A549 (cell line): ENCODE measurements around the gene C1orf105. TPM values are rescaled to one million over a fixed set of nuclear protein-coding genes. Genes with fewer than 3 reads are reported as not detected.

Experiments used
- ATAC-seq, 2 experiments: fragments of 200-7000 bp in 1 of 2; fragments of >200 bp in 1 of 2; cut with Nextera tagmentation in 1 of 2; cut with Tn5 transposase in 1 of 2; 3 replicates each; pipeline versions ENCODE4 v1.8.0 to v1.9.1; 2018 to 2020; ENCODE audit warnings: mild to moderate bottlenecking in 1 of 2, moderate library complexity in 1 of 2
- CTCF ChIA-PET: fragments of 300-600 bp; sonication (Branson Sonifier 250); formaldehyde crosslinking; extraction: SDS; loops from one replicate; lab custom pipeline; 2021; ENCODE audit warnings: antibody characterized with exemption, inconsistent platforms; lab: Yijun Ruan, JAX
- POLR2A ChIA-PET: fragments of 350-600 bp; formaldehyde crosslinking; extraction: SDS; loops from one replicate; lab custom pipeline; 2021; ENCODE audit warnings: antibody characterized with exemption, inconsistent platforms; lab: Yijun Ruan, JAX
- DNase-seq, 2 experiments: peaks; one replicate each; pipeline versions ENCODE4 v3.0.0 to v3.0.0-alpha.2; 2011 to 2016; ENCODE audit warnings: low read depth in 1 of 2, low spot score in 1 of 2
- FAIRE-seq: peaks from 2 replicates; lab custom pipeline; 2011; peaks lifted over from hg19 to GRCh38; lab: Jason Lieb, UNC
- H3K27ac ChIP-seq, 2 experiments: fragments of >200 bp; sonication (Bioruptor Twin); formaldehyde crosslinking; 3 replicates each; pipeline ENCODE4 v1.5.1; 2016 to 2017
- H3K4me1 ChIP-seq: fragments of >200 bp; sonication (Bioruptor Twin); formaldehyde crosslinking; 3 replicates; pipeline ENCODE4 v1.6.1; 2016
- H3K4me2 ChIP-seq: fragments of >200 bp; sonication (Bioruptor Twin); formaldehyde crosslinking; 3 replicates; pipeline ENCODE4 v1.6.1; 2016
- H3K4me3 ChIP-seq: fragments of >200 bp; sonication (Bioruptor Twin); formaldehyde crosslinking; 3 replicates; pipeline ENCODE4 v1.5.1; 2016
- H3K9me3 ChIP-seq: fragments of >200 bp; sonication (Bioruptor Twin); formaldehyde crosslinking; 3 replicates; pipeline ENCODE4 v1.6.1; 2016
- CBX2 ChIP-seq: fragments of 200-600 bp; sonication (generic); IDR thresholded peaks from 2 replicates; pipeline ENCODE4 v1.6.1; 2016; ENCODE audit warnings: low read depth, mild to moderate bottlenecking, borderline replicate concordance
- EHF ChIP-seq: fragments of 250-450 bp; sonication (Bioruptor Pico); IDR thresholded peaks from 2 replicates; pipeline ENCODE4 v1.5.0; 2020; ENCODE audit warnings: mild to moderate bottlenecking
- FOXS1 ChIP-seq: fragments of 250-450 bp; sonication (Bioruptor Pico); IDR thresholded peaks from 2 replicates; pipeline ENCODE4 v1.5.0; 2020; ENCODE audit warnings: mild to moderate bottlenecking, moderate library complexity
- HEYL ChIP-seq: fragments of 250-450 bp; sonication (Bioruptor Pico); IDR thresholded peaks from 2 replicates; pipeline ENCODE4 v1.8.0; 2021; ENCODE audit warnings: mild to moderate bottlenecking, moderate library complexity
- JUN ChIP-seq, 2 experiments: fragments of >200 bp; sonication (Bioruptor Twin); formaldehyde crosslinking; IDR thresholded peaks; 2 replicates in 1 of 2; 3 replicates in 1 of 2; pipeline ENCODE4 v1.6.1; 2016 to 2017
- JUNB ChIP-seq: fragments of >200 bp; sonication (Bioruptor Twin); formaldehyde crosslinking; IDR thresholded peaks from 2 replicates; pipeline ENCODE4 v1.6.1; 2016
- KDM1A ChIP-seq: fragments of 200-600 bp; sonication (generic); IDR thresholded peaks from 2 replicates; pipeline ENCODE4 v1.6.1; 2016; ENCODE audit warnings: low read depth, mild to moderate bottlenecking
- MYC ChIP-seq: IDR thresholded peaks from 2 replicates; pipeline ENCODE4 v1.6.1; 2012; ENCODE audit warnings: mild to moderate bottlenecking, inconsistent platforms, low read length, improper control_type of control experiment, borderline replicate concordance
- NPAS2 ChIP-seq: fragments of 250-450 bp; sonication (Bioruptor Pico); IDR thresholded peaks from 2 replicates; pipeline ENCODE4 v1.8.0; 2022; ENCODE audit warnings: mild to moderate bottlenecking, moderate library complexity, borderline replicate concordance
- NR3C1 ChIP-seq: fragments of >200 bp; sonication (Bioruptor Twin); formaldehyde crosslinking; IDR thresholded peaks from 3 replicates; pipeline ENCODE4 v1.6.1; 2017
- POLR2AphosphoS2 ChIP-seq: conservative IDR thresholded peaks from 2 replicates; pipeline ENCODE4 v1.6.1; 2012; ENCODE audit warnings: low read length, improper control_type of control experiment, inconsistent platforms
- RNF2 ChIP-seq: fragments of 200-600 bp; sonication (generic); IDR thresholded peaks from 2 replicates; pipeline ENCODE4 v1.6.1; 2016; ENCODE audit warnings: low read depth, mild to moderate bottlenecking, antibody characterized with exemption, moderate library complexity, borderline replicate concordance
- SMC3 ChIP-seq: fragments of >200 bp; sonication (Bioruptor Twin); formaldehyde crosslinking; IDR thresholded peaks from 3 replicates; pipeline ENCODE4 v1.6.1; 2018; ENCODE audit warnings: inconsistent platforms
- TP53 ChIP-seq: fragments of 250-450 bp; sonication (Bioruptor Pico); IDR thresholded peaks from 2 replicates; pipeline ENCODE4 v1.5.0; 2021; ENCODE audit warnings: mild to moderate bottlenecking, moderate library complexity
- ZNF302 ChIP-seq: fragments of 250-450 bp; sonication (Bioruptor Pico); IDR thresholded peaks from 2 replicates; pipeline ENCODE4 v1.9.0; 2021; ENCODE audit warnings: inconsistent platforms, mild to moderate bottlenecking, moderate library complexity
- WGBS: methylation state at CpG from one replicate; pipeline ENCODE4 v1.1.6; 2017; ENCODE audit errors: missing lambda C conversion rate; 5-methylcytosine and 5-hydroxymethylcytosine counted together
- polyA plus RNA-seq, 4 experiments: library from polyadenylated mRNA; depleted of rRNA in 3 of 4; stranded (reverse); fragments of >200 nt; fragmentation: RNase III in 1 of 4; extraction: RNeasy Plus Mini Kit Qiagen cat#74134 plus additional on column Dnase treatment in 1 of 4; gene quantifications; 2 replicates in 3 of 4; 3 replicates in 1 of 4; pipeline ENCODE4 v1.2.3, GENCODE V29; 2011 to 2017
- TF ChIP-seq, protein P1 (sequence below): fragments of 250-450 bp; sonication (Bioruptor Pico); IDR thresholded peaks from 2 replicates; pipeline ENCODE4 v1.5.0; 2020; ENCODE audit warnings: low read depth, mild to moderate bottlenecking, moderate library complexity
- TF ChIP-seq, protein P2 (sequence below): IDR thresholded peaks from 2 replicates; pipeline ENCODE4 v1.6.1; 2012
- TF ChIP-seq, protein P3 (sequence below): IDR thresholded peaks from 2 replicates; pipeline ENCODE4 v1.6.1; 2012
- TF ChIP-seq, protein P4 (sequence below): fragments of 450-650 bp; IDR thresholded peaks from 2 replicates; pipeline ENCODE4 v1.6.1; 2014; ENCODE audit warnings: antibody characterized with exemption
- TF ChIP-seq, protein P5 (sequence below): fragments of 150-350 bp; IDR thresholded peaks from 2 replicates; pipeline ENCODE4 v1.6.1; 2014; ENCODE audit warnings: low read depth, mild to moderate bottlenecking, low read length

Gene C1orf105
- polyA plus RNA-seq, 2 of the 4 experiments (the other 2 are of a cell fraction): 0.40 TPM; not detected in 1

DNA sequence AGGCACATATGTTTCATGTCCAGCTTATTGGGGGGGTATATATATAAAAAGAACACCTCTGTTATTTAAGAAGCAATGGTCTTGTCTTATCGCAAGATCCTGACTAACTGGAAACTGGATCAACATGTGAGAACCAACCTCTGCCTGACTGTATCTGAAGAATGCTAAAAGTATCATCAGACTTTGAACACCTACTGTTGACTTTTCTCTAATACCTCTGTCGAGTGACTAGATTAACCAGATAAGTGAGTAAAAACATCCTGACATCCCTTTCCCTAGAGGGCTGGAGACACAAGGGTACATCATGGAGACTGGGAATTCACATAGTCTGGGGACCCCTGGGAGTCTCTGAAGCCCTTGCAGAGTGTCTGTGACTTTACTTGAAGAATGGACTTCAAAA, 49.7 kb downstream of the C1orf105 start:
- H3K4me1 ChIP-seq: peaks cover 41% of the 10 kb centered on the region
- 39% methylated on average over 2 of the region's 2 CpGs for WGBS
- no peaks in the 10 kb centered on the region for H3K9me3 ChIP-seq
- peak in 1 of 2 experiments; percentile 27 for DNase-seq
- FAIRE-seq: no peak
- ChIA-PET CTCF (interaction anchor here (0.8 to 2.7 kb wide), 2 partner anchors 10 to 20 kb away, joined by 3 to 10 read pairs; no protein-coding TSS in a partner anchor), POLR2A (no interaction called here)
- H3K4me2 ChIP-seq: peak overlapping the region; percentile 20; the same call in 2 of the 3 replicates
- no peak for ATAC-seq
- no peak overlapping the region for H3K4me3 ChIP-seq
- 0 out of 6 replicates have a peak overlapping the region, but pooled peaks of 1 of the 2 experiments have one; percentile 32 for H3K27ac ChIP-seq
- TF ChIP-seq EHF (no peak), TP53 (no peak)

DNA sequence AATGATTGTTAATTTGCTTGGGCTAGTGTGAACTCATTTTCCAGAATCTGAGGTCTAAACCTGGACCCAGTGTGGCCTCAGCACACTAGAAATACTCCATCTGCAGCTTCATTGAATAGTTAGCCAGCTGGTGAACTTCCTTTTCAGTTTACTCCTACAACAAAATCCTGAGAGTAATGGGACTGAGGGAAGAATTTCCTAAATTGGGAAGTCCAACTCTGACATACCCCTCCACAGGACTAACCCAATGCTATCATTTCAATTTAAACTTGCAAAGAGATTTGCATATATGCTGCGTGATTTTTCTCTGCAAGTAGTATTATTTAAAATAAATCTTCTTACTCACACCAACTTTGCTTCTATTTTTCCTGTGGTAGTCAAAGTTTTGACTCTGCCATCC, 51.2 kb downstream of the C1orf105 start:
- H3K9me3 ChIP-seq: no peaks in the 10 kb centered on the region
- TF ChIP-seq, protein P1, sequence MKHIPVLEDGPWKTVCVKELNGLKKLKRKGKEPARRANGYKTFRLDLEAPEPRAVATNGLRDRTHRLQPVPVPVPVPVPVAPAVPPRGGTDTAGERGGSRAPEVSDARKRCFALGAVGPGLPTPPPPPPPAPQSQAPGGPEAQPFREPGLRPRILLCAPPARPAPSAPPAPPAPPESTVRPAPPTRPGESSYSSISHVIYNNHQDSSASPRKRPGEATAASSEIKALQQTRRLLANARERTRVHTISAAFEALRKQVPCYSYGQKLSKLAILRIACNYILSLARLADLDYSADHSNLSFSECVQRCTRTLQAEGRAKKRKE (CRISPR knock-in tag): no peak
- TF ChIP-seq, protein P2, sequence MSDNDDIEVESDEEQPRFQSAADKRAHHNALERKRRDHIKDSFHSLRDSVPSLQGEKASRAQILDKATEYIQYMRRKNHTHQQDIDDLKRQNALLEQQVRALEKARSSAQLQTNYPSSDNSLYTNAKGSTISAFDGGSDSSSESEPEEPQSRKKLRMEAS: no peak
- no peak for TF ChIP-seq KDM1A
- no peak for TF ChIP-seq JUN (IDR thresholded peaks at IDR 0.05)
- no peak for TF ChIP-seq NPAS2
- no peak for TF ChIP-seq ZNF302 (CRISPR knock-in tag)
- TF ChIP-seq, protein P3, sequence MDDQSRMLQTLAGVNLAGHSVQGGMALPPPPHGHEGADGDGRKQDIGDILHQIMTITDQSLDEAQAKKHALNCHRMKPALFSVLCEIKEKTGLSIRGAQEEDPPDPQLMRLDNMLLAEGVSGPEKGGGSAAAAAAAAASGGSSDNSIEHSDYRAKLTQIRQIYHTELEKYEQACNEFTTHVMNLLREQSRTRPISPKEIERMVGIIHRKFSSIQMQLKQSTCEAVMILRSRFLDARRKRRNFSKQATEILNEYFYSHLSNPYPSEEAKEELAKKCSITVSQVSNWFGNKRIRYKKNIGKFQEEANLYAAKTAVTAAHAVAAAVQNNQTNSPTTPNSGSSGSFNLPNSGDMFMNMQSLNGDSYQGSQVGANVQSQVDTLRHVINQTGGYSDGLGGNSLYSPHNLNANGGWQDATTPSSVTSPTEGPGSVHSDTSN: no peak
- TF ChIP-seq SMC3: no peak
- no peak for TF ChIP-seq MYC
- ATAC-seq: no peak
- H3K4me3 ChIP-seq: no peak overlapping the region
- WGBS: 93% methylated on average over 1 of the region's 1 CpG
- no peak for FAIRE-seq
- POLR2A ChIA-PET: no interaction called here
- no peak for DNase-seq
- CTCF ChIA-PET: interaction anchor here (1.4 kb wide), 1 partner anchor 22 kb away, joined by 5 read pairs; no protein-coding TSS in a partner anchor
- peaks cover 47% of the 10 kb centered on the region for H3K4me1 ChIP-seq
- no peak overlapping the region for H3K27ac ChIP-seq
- no peak overlapping the region for H3K4me2 ChIP-seq

DNA sequence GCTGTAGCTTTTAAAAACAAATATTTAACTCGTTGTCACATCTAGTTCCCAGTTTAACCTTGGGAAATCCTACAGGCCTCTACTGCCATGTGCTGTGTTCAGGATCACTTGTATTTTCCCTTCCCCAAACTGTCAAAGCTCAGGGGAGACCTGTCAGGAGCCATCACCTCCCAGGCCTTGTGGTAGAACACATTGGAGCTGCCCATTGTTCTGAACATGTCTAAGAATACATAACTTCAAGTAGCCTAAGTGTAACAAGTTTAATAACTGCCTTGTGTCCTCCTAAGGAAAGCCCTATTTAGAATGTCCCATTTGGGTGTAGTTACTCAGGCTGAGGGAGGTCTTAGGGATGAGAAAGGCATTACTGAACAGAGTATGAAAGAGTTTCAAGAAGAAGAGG, 52.0 kb downstream of the C1orf105 start:
- H3K27ac ChIP-seq: no peak overlapping the region
- no peak for DNase-seq
- H3K9me3 ChIP-seq: no peaks in the 10 kb centered on the region
- peaks cover 40% of the 10 kb centered on the region for H3K4me1 ChIP-seq
- no peak overlapping the region for H3K4me2 ChIP-seq
- no peak for ATAC-seq
- ChIA-PET CTCF (interaction anchor here (1.4 kb wide), 1 partner anchor 23 kb away, joined by 5 read pairs; no protein-coding TSS in a partner anchor), POLR2A (no interaction called here)
- H3K4me3 ChIP-seq: no peak overlapping the region
- no peak for FAIRE-seq
- WGBS: 62% methylated on average over 1 of the region's 1 CpG
- TF ChIP-seq, protein P4, sequence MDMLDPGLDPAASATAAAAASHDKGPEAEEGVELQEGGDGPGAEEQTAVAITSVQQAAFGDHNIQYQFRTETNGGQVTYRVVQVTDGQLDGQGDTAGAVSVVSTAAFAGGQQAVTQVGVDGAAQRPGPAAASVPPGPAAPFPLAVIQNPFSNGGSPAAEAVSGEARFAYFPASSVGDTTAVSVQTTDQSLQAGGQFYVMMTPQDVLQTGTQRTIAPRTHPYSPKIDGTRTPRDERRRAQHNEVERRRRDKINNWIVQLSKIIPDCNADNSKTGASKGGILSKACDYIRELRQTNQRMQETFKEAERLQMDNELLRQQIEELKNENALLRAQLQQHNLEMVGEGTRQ: no peak
- TF ChIP-seq RNF2 (no peak), CBX2 (no peak), POLR2AphosphoS2 (no peak), HEYL (CRISPR knock-in tag) (no peak), JUNB (no peak), KDM1A (no peak), NR3C1 (no peak), FOXS1 (CRISPR knock-in tag) (no peak)
- TF ChIP-seq, protein P2: no peak
- TF ChIP-seq, protein P5, sequence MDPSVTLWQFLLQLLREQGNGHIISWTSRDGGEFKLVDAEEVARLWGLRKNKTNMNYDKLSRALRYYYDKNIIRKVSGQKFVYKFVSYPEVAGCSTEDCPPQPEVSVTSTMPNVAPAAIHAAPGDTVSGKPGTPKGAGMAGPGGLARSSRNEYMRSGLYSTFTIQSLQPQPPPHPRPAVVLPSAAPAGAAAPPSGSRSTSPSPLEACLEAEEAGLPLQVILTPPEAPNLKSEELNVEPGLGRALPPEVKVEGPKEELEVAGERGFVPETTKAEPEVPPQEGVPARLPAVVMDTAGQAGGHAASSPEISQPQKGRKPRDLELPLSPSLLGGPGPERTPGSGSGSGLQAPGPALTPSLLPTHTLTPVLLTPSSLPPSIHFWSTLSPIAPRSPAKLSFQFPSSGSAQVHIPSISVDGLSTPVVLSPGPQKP: no peak
